Epithelial cell of esophagus (primary cell): Measurements from ENCODE around the gene CDCA4.

ENCODE experiments used
- DNase-seq: peaks from one replicate; pipeline ENCODE4 v3.0.0; 2010; ENCODE audit warnings: low read depth
- H3K4me3 ChIP-seq: 2 replicates; pipeline ENCODE4 v1.5.1; 2011; ENCODE audit warnings: mild to moderate bottlenecking, low read length, control low read depth
- TF ChIP-seq, protein P1 (sequence below): IDR thresholded peaks from 2 replicates; pipeline ENCODE4 v1.5.1; 2011; ENCODE audit warnings: low read depth, mild to moderate bottlenecking, low read length, control low read depth, inconsistent platforms; ENCODE audit not compliant: insufficient read depth; ENCODE audit errors: missing control alignments

CDCA4 gene

DNA sequence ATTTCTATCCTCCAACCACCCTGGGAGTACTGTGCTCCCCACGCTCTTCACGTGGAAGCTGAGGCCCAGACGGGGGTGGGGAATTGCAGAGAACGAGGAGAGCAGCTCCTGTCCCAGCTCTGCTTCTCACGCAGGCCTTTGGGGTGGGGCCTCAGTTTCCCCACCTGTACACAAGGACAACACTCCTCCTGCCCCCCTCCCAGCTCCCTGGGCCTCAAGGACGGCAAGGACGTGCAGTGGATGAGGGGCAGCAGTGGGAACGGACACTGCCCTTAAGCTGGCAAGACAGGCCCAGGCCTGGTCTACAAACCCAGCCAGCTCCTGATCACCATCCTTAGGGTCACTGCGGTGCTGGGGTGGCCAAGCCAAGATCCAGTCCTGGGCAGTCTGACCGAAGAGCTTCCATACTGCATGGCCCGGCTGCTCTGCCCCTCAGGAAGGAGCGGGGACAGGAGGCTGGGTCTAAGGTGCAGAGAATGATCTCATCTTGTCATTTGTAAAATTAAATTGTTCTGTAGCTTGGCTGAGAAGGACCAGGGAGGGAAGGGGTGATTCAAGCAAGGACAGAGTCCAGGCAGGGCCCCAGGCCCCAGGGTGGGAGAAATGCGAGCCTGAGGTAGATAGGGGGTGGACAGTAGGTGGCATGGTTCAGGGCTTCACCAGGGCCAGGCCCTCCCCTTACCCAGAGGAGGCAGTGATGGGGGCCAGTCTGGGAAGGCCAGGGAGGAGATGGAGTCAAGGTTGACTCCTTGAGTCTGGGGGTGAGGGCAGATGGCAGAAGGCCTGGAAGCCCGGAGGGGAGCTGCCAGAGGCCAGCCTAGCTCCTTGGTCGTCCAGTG is 36.6 kb downstream of the CDCA4 start:
- TF ChIP-seq, protein P1, sequence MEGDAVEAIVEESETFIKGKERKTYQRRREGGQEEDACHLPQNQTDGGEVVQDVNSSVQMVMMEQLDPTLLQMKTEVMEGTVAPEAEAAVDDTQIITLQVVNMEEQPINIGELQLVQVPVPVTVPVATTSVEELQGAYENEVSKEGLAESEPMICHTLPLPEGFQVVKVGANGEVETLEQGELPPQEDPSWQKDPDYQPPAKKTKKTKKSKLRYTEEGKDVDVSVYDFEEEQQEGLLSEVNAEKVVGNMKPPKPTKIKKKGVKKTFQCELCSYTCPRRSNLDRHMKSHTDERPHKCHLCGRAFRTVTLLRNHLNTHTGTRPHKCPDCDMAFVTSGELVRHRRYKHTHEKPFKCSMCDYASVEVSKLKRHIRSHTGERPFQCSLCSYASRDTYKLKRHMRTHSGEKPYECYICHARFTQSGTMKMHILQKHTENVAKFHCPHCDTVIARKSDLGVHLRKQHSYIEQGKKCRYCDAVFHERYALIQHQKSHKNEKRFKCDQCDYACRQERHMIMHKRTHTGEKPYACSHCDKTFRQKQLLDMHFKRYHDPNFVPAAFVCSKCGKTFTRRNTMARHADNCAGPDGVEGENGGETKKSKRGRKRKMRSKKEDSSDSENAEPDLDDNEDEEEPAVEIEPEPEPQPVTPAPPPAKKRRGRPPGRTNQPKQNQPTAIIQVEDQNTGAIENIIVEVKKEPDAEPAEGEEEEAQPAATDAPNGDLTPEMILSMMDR = no peak
- H3K4me3 ChIP-seq = no peak overlapping the region

DNA sequence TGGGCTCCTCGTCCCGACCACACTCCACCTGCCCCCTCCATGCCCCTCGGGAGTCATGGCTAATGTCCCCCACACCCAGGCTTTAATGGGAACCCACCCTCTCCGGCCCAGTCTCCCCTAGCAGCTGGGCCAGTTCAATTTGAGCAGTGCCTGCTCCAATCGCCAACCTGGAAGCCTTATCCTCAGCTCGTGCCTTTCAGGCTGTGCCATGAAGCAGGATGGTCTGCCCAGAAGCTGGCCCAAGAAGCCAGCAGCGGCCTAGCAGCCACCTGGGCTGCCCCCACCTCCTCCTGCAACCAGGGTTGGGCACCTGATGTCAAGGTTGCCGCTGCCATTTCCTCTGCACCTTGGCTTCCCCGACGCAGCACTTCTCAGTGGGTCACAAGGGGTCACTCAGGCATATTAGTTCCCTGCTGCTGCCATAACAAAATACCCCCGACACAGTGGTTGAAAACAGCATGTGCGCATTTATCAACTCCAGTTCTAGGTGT is 37.6 kb downstream of the CDCA4 start:
- DNase-seq = no peak
- TF ChIP-seq, protein P1 = no peak
- no peak overlapping the region for H3K4me3 ChIP-seq

More for the DNA sequence above, 36.6 kb downstream of the CDCA4 start:
- no peak for DNase-seq

DNA sequence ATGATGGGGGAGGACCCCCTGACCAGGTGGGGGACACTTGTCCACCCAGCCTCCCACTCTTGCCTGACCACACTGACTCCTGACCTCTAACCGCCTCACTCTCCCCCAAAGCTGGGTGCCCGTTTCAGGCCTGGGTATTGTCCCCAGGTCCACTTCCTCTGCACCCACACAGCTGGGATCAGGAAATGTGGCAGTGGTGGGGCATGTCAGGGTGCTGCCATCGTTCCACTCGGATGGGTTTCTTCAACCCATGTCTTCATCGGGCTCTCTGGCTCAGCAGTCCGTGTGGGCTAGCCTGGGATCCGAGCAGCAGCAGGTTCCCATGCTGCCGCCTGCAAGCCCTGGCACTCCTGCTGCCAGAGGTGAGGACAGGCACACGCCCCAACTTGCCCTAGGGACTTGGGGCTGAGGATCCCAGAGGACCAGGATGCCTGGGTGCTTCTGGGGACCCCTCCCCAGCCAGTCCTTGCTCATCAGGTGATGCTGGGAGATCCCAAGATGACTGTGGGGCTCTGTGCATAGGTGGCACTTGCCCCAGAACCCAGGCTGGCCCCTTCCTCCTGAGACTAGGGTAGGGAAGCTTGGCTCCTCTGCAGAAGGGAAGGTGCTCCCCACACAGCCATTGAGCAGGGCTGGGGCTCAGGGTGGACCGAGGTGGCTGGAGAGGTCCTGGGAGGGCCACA is 38.2 kb downstream of the CDCA4 start:
- TF ChIP-seq, protein P1 = no peak
- DNase-seq = peak; percentile 61
- no peak overlapping the region for H3K4me3 ChIP-seq

DNA sequence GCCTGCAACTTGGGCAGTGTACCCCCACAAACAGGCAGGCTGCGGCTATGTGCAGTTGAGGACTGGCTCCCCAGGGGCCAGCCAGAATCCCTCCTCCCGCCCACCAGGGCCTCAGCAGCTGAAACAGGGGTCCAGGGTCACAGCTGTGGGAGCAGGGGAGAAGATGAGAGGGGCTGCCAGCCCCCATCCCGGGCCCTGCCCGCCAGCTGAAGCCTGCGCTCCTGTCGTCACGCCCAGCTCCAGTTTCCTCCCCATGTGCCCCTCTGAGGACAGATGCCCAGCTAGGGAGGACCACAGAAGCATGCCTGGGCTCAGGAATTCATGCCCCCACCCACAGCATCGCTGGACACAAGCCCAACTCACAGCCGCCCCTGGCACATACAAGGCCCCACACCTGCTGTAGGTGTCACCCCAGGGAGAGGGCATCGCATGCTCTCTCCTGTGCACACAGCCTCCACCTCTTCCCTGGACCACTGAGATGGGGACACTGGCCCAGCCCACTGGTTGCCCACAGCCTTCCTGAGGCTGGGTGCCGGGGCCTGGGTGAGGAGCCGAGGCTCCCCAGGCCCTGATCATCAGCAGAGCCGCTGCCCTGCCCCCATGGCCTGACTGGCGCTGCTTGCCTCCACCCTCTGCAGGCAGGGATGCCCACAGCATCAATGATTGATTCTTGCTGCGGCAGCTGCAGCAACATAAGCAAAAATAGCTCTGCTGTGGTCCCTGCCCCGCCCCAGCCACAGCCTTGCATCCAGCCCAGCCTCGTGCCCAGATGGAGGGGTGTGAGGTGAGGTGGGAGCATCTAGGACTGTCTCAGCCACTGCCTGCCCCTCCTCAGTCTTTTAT is 39.0 kb downstream of the CDCA4 start:
- H3K4me3 ChIP-seq = no peak overlapping the region
- DNase-seq = no peak
- TF ChIP-seq, protein P1 = no peak

DNA sequence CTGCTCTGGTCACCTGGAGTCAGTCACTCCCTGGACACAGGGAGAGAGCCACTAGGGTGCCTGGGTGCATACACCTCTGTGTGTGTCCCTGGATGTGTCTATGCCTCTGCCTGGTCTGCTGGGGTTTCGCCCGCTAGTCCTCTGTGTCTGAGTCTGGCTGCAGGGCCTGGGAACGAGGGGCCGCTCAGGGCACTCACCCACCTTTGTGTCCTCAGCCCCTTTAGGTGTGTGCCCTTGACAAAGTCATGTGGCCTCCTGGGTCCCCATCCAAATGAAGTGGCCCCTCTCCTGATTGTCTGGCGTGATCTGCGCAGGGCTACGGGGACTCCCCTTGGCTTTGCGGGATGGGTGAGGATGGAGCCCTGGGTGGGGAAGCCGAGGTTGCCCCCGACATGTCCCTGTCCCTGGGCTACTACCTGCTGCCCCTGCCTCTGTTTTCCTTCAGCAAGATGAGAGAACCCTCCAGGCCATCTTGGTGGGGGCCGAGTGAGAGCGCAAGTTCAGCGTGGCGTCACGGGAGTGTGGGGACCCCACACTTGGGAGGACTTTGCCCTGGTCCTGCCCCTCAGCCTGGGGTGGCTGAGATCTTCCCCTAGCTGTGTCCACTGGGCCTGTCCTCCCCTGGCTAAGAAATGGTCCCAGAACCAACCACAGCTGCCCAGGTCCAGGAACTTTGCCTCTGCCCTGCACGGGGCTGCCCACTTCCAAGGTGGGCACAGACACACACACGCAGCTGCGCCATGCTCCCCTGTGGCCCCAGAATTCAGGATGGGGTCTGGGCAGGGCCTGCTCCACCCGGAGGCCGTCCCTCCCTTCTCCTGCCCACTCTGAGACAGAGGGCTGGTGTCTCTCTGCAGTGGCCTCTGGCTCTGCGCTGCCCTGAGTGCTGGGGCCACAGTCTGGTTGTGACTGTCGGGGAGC is 40.0 kb downstream of the CDCA4 start:
- no peak for DNase-seq

More for the DNA sequence above, 40.0 kb downstream of the CDCA4 start:
- H3K4me3 ChIP-seq = no peak overlapping the region
- TF ChIP-seq, protein P1 = no peak
